AG09319 (cell line): Measurements from ENCODE around the gene COG7.
"Not testable (repeated sequence)": the region's sequence is repeated elsewhere in the genome, so short reads cannot be mapped to it uniquely, and the experiment has no call there.

Source experiments
- DNase-seq: peaks from one replicate; pipeline ENCODE4 v3.0.0-alpha.2; 2010; ENCODE audit warnings: low read depth; ENCODE audit errors: extremely low read depth
- CTCF ChIP-seq: IDR thresholded peaks from 2 replicates; pipeline ENCODE4 v1.5.1; 2011; ENCODE audit warnings: low read depth, mild to moderate bottlenecking, inconsistent platforms, low read length, moderate library complexity

COG7 gene

GRCh38 chr16:23374721-23375510 is 78.1 kb downstream of the COG7 start:
- TF ChIP-seq CTCF = no peak
- DNase-seq = no peak

GRCh38 chr16:23373436-23374219 is 79.4 kb downstream of the COG7 start:
- DNase-seq = no peak
- no peak for TF ChIP-seq CTCF

- no peak for TF ChIP-seq CTCF
- DNase-seq = no peak
Observed at GRCh38 chr16:23371368-23371767, 81.6 kb downstream of the COG7 start.

GRCh38 chr16:23369416-23369815 is 83.6 kb downstream of the COG7 start:
- no peak for TF ChIP-seq CTCF
- DNase-seq = no peak

- DNase-seq = no peak
Observed at GRCh38 chr16:23368469-23368868, 84.5 kb downstream of the COG7 start.

GRCh38 chr16:23367988-23368387 is 85.0 kb downstream of the COG7 start:
- DNase-seq = no peak
- TF ChIP-seq CTCF = no peak

More at GRCh38 chr16:23368469-23368868, 84.5 kb downstream of the COG7 start:
- TF ChIP-seq CTCF = no peak

GRCh38 chr16:23367564-23367963 is 85.4 kb downstream of the COG7 start:
- TF ChIP-seq CTCF = no peak

GRCh38 chr16:23366341-23366740 is 86.6 kb downstream of the COG7 start:
- DNase-seq = not testable (repeated sequence)

More at GRCh38 chr16:23367564-23367963, 85.4 kb downstream of the COG7 start:
- DNase-seq = no peak
